Stimulated activated CD4-positive, alpha-beta T cell treated with anti-CD3 and anti-CD28 coated beads, TNF-alpha, amount 100 ng/mL, for 1 hour (primary cell): ENCODE measurements around the gene MMRN2.
"Not testable (repeated sequence)": the region's sequence is repeated elsewhere in the genome, so short reads cannot be mapped to it uniquely, and the experiment has no call there.

Experiments used
- DNase-seq, 3 donors: peaks; one replicate each; pipeline ENCODE4 v3.0.0-alpha.2; 2020; ENCODE audit warnings: low read depth in 3 of 3, low spot score in 1 of 3

Gene MMRN2

DNA sequence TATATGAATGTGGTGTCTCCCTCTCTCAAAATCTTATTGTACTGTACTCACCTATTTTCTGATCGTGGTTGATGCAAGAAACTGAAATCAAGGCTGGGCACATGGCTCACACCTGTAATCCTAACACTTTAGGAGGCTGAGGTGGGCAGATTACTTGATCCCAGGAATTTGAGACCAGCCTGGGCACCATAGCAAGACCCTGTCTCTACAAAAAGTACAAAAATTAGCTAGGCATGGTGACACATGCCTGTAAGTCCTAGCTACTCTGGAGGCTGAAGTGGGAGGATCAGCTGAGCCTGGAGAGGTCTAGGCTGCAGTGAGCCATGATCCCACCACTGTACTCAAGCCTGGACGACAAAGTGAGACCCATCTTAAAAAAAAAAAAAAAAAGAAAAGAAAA lies 16.0 kb downstream of the MMRN2 start:
- DNase-seq, result no peak

DNA sequence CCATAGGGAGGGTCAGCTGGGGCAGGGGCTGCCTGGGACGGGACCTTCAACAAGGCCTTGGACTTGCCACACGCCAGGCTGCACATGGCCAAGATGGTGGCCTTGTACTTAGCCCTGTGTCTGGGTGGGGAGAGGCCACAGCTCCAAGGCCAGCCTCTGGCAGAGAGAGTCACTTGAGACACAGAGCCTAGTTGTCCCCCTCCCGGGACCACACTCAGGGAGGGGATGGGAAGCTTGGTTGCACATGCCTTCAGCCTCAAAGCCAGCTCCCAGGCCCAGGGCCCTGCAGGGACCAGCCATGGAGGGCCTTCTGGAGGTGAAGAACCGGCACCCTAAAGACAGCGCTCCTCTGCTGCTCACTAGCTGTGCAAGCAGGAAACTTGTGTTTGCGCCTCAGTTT lies 16.7 kb downstream of the MMRN2 start:
- DNase-seq, result no peak

DNA sequence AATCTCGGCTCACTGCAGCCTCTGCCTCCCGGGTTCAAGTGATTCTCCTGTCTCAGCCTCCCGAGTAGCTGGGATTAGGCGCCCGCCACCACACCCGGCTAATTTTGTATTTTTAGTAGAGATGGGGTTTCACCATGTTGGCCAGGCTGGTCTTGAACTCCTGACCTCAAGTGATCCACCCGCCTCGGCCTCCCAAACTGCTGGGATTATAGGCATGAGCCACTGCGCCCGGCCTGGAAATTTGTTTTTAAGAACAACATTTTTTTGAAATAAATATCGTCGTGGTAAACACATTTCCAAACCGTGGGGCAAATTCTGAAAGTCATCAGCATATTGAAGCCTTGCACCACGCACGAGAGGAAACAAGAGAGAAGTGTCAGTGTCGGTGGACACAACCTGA lies 17.3 kb downstream of the MMRN2 start:
- not testable (repeated sequence) for DNase-seq

DNA sequence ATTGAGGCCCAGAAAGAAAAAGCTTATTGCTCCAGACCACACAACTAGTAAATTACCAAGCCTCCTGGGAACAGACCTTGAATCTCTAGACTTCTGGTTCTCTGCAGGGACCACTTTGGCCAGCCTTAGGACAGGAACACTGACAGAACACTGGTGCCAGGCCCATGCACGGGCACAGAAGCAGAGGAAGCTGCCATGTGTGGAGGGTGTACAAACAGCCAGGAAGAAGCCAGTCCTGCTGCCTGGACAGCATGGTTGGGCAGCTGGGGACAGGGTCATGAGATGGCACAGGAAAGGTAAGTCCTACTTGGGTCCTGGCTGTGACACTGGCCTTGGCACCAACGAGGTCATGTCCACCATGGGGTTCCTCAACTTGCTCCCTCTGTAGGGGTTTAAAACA lies 19.2 kb downstream of the MMRN2 start:
- no peak for DNase-seq

DNA sequence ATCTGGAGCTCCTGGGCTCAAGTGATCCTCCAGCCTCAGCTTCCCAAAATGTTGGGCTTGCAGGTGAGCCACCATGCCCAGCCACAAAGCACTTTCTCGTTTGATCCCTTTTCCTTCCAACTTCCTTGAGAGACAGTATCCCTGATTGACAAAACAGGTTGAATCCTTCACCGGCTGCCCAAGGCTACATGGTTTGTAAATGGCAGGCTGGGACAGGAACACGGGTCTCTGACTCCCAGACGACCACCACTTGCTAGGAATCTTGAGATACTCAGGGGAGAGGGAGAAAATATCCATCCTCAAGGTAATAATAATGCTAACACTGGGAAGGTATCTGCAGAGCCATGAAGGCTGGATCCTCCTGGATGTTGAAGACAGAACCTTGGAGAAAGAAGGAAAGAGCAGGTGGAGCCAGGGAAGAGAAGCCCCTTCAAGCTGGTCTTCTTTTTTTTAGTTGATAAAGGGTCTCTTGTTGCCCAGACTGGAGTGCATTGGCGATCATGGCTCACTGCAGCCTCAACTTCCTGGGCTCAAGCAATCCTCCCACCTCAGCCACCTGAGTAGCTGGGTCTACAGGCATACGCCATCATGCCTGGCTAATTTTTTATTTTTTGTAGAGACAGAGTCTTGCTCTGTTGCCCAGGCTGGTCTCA lies 19.8 kb downstream of the MMRN2 start:
- no peak for DNase-seq

DNA sequence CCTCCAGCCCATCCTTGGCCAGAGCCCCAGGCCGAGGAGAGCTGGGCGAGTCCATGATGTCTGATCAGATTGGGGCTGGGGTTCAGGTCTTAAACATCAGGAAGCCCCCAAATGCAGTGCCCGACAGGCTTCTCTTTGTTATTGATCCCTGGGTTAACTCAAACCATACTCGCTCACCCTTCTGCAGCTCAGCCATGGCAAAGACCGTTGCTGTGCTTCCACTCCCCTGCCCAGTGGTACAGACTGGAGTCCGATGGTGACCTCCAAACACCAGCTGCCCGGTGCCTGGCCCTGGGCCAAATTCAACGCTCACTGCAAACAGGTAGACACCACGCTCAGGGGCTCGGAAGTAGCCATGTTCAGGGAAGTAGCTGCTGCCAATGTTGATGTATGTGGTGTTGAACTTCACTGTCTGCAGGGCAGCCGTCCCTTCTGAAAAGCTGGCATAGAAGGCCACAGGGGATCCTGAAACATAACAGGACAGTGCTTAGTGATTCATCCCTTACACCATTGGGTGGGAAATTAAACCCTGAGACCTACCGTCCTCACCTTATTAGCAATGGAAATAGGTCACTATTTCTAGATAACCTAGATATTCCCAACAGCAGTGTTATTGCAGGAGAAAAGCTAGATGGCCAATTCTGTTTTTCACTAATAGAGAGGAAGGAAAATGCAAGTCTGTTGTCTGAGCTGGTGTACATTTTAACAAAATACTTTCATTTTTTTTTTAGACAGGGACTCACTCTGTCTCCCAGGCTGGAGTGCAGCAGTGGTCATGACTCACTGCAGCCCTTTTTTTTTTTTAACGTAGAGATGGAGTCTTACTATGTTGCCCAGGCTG lies 20.5 kb downstream of the MMRN2 start:
- DNase-seq, result no peak

DNA sequence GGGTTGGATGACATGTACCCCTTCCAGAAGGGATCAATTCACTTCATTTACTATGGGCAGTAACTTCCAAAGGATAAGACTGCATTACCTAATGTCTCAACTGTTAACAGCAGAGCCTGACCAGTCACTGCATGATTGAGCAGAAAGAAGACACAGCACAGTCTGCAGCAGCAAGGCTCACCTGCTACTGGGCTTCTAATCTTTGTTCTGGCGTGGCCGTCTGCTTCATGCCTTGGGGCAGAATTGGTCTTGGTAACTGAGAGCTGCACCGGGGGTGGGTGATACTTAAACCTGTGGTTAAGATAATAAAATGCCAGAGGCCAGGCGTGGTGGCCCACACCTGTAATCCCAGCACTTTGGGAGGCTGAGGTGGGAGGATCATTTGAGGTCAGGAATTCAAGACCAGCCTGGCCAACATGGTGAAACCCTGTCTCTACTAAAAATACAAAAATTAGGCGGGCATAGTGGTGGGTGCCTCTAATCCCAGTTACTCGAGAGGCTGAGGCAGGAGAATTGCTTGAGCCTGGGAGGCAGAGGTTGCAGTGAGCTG lies 23.2 kb downstream of the MMRN2 start:
- DNase-seq, result not testable (repeated sequence)

DNA sequence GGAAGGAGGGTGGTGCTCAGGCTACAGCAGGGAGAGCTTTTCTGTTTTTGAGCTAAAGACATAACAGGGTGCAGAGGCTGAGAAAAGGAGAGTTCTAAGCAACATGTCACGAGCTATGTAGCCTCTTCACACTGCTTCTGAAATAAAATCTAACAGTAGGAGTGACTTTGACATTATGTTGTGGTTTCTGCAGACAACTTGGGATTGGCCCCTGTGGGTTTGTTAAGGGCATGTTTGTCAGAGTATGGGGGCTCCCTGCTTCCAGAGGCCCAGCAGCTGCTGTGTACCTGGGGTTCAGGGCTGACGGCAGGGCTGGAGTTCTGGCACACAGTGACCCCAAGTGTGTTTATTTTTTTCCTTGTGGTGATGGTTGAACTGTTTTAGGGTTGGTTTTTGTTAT lies 24.7 kb downstream of the MMRN2 start:
- no peak for DNase-seq

DNA sequence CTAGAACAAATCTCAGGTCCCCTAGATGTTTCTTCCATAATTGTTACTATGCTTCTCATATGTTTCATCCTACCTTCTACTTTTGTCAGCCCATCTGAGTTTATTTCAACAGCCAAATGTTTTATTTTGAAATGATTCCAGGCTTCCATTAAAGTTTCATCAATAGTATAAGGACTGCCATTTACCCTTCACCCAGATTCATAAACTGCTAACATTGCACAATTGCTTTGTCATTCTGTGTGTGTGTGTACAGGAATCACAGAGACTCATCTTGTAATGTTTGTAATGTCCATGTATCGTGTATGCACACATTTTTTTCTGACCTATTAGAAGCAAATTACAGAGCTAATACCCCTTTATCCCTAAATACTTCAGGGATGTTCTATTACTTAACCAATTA lies 25.5 kb downstream of the MMRN2 start:
- no peak for DNase-seq

DNA sequence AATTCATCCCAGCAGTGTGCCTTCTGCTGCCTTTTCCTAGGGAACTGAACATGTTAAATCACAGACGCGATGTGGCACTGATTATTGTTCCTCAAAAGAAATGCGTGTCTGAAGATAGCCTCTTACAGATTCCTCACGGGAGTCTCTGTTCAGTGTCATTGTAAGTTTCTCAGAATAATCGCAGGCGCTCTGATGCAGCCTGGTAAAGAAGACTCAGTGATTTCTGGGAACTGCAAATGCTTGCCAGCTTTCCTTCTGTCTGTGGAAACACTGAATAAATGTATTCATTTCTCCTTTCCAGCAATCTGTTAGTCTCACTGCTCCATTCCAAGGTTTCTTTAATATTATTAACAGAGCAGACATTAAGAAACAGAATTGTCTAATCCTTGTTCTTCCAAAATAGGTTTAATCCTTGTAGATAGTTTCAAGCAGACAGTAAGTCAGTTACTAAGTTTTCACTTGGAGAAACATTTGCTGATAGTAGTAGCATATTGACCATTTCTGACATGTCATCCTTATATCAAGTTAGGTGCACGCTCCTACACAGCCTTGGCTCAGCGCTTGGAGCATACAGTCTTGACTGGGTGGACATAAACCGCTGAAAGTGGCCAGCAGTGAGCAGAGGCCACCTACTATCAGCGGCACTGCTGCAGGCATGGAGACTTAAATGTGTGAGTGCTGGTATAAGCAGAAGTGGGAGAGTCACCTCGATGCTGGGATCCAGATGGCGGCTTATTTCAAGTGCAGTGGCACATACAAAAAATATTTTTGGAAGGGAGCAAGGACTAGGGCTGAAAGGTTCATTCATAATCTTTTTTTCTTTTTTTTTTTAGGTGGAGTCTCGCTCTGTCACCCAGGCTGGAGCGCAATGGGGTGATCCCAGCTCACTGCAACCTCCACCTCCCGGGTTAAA lies 27.7 kb downstream of the MMRN2 start:
- DNase-seq, result no peak

DNA sequence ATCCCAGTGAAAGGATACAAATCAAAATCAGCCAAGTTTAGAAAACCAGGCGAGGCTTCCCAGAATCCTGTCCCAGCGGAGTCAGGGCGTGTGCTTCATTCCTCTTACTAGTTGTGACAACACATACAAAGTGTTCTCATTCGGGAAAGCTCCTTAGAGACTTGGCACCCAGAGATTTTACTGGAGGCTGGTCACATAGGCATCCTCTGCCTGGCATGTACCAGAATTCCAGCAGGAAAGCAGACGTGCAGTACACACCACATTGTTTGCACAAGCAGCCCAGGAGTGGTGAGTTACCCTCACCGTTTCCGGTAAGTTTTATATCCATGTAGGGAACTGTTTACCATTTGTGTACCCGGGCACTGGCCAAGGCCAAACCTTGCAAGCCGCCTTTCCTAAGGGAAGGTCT lies 34.9 kb downstream of the MMRN2 start:
- no peak for DNase-seq

DNA sequence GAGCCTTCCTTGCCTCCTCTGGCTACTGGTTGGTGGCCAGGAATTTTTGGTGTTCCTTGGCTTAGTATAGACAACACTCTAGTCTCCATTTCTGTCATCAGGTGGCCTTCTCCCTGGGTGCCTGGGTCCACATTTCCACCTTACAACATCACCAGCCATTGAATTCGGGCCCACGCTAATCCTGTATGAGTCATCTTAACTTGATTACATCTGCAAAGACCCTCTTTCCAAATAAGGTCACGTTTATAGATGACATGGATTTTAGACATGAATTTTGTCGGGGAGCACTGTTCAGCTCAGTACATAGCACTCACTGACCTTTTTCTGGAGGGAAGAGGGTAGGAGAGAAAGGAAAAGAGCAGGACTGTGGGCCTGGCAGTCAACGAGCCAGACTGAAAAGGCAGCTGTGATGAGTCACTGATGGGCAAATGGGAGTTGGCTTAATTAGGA lies 39.4 kb downstream of the MMRN2 start:
- no peak for DNase-seq

DNA sequence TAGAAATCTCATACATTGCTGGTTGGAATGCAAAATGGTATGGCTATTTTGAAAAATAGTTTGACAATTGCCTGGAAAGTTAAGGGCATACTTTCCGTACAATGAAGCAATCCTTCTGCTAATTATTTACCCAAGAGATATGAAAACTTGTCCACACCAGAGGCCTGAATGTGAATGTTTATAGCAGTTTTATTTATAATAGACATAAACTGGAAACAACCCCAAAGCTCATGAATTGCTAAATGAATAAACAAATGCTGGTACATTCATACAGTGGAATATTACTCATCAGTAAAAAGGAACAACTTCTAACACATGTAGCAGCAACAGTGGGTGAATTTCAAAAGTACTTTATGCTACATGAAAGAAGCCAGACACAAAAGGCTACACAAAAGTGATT lies 42.7 kb downstream of the MMRN2 start:
- DNase-seq, result no peak

DNA sequence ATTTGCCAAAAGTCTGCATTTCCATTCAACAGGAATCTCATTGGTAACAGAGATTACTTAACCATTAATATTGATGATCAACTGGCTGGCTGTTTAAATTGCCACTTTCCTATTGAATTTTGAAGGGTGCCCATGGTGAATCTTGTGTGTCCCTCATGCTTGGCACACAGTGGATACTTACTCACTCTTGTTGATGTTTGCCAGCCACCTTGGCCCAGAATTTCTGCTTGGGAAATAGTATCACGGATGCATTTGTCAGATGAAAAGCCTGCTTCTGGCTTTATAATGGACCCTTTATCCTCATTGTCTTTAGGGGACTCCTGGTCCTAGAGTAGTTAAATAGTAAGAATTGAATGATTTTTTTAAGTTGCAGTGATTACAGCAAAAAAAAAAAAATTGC lies 52.0 kb downstream of the MMRN2 start:
- no peak for DNase-seq

DNA sequence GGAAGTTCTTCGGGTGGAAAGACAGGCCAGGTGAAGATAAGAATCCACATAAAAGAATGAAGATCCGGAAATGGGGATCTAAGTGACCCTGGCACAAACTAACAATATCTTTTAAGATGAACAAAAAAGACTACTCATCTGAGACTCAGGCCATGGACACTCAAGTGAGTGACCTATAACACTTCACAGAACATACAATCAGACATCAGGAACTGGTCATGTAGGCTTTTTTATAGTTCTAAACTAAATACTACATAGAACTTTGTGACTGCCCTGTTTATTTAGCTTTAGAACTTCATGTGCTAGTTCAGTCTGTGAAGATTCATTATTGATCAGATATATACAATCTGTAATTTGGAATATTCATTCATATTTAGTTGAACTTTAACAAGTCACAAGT lies 52.8 kb downstream of the MMRN2 start:
- DNase-seq, result no peak

DNA sequence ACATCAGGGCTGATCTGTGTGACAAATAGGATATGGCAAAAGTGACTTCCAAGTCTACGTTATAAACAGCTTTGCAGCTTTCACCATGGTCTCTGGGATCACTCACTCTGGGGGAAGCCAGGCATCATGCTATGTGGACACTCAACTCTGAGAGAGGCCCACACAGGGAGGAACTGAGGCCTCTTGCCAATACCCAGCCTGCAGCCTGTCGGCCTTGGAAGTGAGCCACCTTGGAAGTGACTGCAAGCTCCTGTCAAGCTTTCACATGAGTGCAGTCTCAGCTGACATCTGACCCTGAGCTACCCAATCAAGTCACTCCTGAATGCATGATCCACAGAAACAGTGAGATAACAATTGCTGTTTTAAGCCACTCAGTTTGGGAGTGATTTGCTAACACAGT lies 56.5 kb downstream of the MMRN2 start:
- no peak for DNase-seq

DNA sequence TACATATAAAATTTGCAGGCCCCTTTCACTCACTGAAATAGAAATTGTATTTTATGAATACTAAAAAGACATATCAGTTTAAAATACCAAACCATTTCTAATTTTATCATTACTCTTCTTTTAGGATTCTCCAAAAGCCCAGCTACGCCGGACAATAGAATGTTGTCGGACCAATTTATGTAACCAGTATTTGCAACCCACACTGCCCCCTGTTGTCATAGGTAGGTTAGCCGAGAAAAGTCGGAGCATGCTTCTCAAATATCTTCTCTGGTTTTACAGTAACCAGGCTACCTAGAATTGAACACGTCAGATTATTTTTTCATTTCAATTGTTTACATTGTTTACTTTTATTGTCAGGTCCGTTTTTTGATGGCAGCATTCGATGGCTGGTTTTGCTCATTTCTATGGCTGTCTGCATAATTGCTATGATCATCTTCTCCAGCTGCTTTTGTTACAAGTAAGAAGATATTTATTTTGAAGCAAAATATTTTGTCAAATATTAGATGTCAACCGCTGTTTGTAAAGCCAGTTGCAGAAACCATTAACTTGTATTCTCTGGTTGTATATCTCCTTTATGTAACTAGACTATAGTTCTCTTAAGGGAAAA lies 57.6 kb downstream of the MMRN2 start:
- no peak for DNase-seq

DNA sequence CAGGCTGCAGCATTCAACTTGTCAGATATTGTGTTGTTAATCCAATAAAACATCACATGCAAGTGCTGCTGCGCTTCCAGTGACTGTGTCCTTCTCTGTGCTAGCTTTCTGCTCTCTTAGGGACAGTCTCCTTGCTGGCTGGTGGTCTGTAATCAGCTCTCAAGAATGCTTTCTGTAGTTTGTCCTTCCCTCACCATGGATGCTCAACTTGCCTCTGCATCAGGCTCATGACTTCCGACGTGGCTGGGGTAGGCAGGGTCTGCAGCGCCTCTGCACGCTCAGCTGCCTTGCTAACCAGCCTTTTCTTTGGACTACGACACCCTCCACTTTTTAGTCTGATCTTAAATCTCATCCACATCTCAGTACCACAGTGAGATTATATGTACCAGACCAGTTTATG lies 58.3 kb downstream of the MMRN2 start:
- DNase-seq, result no peak

DNA sequence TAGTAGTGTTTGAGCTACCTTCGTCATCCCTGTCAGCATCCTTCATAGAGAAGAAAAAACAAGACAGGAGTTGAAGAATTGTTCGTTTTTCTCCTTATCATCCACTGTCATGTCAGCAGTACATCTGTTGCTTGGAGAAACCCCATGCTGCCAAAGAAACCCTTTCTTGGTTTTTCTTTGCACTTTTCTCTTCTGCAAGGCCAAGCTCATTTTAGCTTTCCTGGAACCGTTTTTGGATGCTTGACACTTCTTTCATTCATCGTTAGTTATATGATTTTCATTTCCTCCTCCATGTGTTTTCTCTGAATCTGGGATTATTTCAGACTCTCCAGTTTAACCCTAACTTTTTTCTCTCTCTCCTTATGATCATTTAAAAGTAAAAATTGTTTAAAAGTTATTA lies 58.9 kb downstream of the MMRN2 start:
- no peak for DNase-seq

DNA sequence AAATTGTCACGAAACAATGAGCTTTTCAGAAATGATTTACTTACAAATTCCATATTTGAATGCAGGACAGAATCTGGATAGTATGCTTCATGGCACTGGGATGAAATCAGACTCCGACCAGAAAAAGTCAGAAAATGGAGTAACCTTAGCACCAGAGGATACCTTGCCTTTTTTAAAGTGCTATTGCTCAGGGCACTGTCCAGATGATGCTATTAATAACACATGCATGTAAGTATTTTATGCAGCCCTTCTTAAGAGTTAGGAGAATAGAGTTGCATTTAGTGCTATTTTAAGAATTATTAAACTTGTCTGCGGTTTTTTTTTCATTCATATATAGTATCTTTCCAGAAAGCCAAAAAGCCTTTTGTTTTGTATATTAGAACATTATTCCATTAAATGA lies 67.4 kb downstream of the MMRN2 start:
- DNase-seq, result no peak
